ENCODE data around the gene PLXDC1. TPM values are rescaled to one million over a fixed set of nuclear protein-coding genes. Genes with fewer than 3 reads are reported as not detected.

Gene PLXDC1
- total RNA-seq, 6 donors from 2014 or later = 3.8 to 47.1 (median 10.5) TPM

DNA sequence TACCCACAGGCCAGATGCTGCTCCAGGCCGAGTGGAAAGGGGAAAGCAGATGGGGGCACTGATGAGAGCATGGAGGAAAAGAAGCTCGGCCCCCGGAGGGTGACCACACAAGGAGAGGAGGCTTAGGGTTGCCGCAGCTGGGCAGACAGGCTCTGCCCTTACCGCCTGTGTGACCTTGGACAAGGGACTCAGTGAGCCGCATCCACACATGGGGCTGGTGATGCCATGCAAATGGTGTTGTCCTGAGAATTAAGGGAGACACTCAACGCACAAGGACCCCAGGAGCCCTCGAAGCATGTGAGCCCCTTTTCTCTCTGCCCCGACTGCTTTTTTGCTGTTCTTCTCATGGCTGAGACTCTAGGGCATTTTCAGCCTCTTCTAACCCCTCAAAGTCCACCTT, 61.0 kb downstream of the PLXDC1 start:
- Histone ChIP-seq H3K27ac (no peak overlapping the region), H3K9me3 (no peaks in the 10 kb centered on the region), H3K4me3 (no peak overlapping the region), H3K4me1 (peaks cover 0 to 14% (median 6%) of the 10 kb centered on the region in 4 donors), H3K36me3 (no peaks in the 10 kb centered on the region), H3K27me3 (no peaks in the 10 kb centered on the region)
- no peak for DNase-seq
- TF ChIP-seq POLR2AphosphoS5 (IDR thresholded peaks at IDR 0.05) = no peak
- TF ChIP-seq EP300 (IDR thresholded peaks at IDR 0.05) = no peak
- TF ChIP-seq, protein P1, sequence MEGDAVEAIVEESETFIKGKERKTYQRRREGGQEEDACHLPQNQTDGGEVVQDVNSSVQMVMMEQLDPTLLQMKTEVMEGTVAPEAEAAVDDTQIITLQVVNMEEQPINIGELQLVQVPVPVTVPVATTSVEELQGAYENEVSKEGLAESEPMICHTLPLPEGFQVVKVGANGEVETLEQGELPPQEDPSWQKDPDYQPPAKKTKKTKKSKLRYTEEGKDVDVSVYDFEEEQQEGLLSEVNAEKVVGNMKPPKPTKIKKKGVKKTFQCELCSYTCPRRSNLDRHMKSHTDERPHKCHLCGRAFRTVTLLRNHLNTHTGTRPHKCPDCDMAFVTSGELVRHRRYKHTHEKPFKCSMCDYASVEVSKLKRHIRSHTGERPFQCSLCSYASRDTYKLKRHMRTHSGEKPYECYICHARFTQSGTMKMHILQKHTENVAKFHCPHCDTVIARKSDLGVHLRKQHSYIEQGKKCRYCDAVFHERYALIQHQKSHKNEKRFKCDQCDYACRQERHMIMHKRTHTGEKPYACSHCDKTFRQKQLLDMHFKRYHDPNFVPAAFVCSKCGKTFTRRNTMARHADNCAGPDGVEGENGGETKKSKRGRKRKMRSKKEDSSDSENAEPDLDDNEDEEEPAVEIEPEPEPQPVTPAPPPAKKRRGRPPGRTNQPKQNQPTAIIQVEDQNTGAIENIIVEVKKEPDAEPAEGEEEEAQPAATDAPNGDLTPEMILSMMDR (IDR thresholded peaks at IDR 0.05) = no peak
- no peak for TF ChIP-seq POLR2A (IDR thresholded peaks at IDR 0.05)
- WGBS, 2 donors = 91 to 94% methylated on average over 9 of the region's 9 CpGs
- ATAC-seq (ENCODE audit: low FRiP score in 2 of 2) = no peak

DNA sequence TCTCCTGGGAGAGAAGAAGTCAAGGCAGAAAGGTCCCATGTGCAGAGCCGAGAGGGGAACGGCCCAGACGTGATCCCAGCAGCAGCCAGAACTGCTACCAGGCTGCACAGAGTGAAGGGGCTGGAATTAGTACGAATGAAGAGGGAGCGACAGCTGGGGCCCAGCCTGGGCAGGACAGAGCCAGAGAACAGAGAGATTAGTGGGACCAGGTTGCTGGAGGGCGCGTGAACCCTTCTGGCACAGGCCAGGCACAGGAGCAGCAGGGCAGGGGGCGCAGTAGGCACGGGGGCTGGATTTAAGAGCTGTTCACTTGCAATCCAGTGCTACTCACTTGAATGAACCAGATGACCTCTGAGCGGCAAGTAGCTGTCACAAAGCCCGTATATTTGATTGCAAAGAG, 66.9 kb downstream of the PLXDC1 start:
- Histone ChIP-seq H3K4me1 (peaks cover 0 to 11% (median 8%) of the 10 kb centered on the region in 4 donors), H3K27me3 (no peaks in the 10 kb centered on the region), H3K27ac (no peak overlapping the region), H3K36me3 (no peaks in the 10 kb centered on the region), H3K9me3 (no peaks in the 10 kb centered on the region), H3K4me3 (no peak overlapping the region)
- DNase-seq (no peak), ATAC-seq (ENCODE audit: low FRiP score in 2 of 2) (no peak)
- WGBS, 2 donors = 75 to 87% methylated on average over 11 of the region's 11 CpGs
- TF ChIP-seq EP300 (IDR thresholded peaks at IDR 0.05) (no peak), POLR2AphosphoS5 (IDR thresholded peaks at IDR 0.05) (no peak), POLR2A (IDR thresholded peaks at IDR 0.05) (no peak)
- TF ChIP-seq, protein P1 (IDR thresholded peaks at IDR 0.05) = no peak

DNA sequence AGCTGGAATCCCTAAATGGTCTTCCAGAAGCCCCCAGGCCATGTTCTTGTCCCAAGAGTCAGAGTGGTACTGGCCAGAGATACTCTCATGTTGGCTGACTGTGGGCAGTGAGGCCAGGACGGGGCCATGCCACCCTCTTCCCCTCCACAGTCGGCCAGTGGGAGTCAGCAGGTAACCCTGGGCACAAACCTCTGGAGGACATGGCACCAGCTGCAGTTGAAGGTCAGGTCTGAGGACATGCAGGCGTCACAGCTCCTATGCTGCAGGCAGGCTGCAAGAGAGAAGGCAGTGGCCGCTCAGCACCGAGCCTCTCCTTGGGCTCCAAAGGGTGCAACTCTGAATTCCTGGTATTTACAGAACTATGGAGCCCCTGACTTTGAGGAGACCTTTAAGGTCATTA, 68.2 kb downstream of the PLXDC1 start:
- Histone ChIP-seq H3K4me1 (peaks cover 0 to 11% (median 8%) of the 10 kb centered on the region in 4 donors), H3K9me3 (no peaks in the 10 kb centered on the region), H3K36me3 (no peaks in the 10 kb centered on the region), H3K27ac (peak overlapping the region in 2 of 4 donors; percentile 30), H3K4me3 (no peak overlapping the region), H3K27me3 (no peaks in the 10 kb centered on the region)
- WGBS, 2 donors = 79 to 91% methylated on average over 5 of the region's 5 CpGs
- TF ChIP-seq EP300 (IDR thresholded peaks at IDR 0.05) (no peak), POLR2AphosphoS5 (IDR thresholded peaks at IDR 0.05) (no peak), POLR2A (IDR thresholded peaks at IDR 0.05) (no peak)
- TF ChIP-seq, protein P1 (IDR thresholded peaks at IDR 0.05) = no peak
- ATAC-seq (ENCODE audit: low FRiP score in 2 of 2) (no peak), DNase-seq (peak in 1 of 2 donors; percentile 58)

DNA sequence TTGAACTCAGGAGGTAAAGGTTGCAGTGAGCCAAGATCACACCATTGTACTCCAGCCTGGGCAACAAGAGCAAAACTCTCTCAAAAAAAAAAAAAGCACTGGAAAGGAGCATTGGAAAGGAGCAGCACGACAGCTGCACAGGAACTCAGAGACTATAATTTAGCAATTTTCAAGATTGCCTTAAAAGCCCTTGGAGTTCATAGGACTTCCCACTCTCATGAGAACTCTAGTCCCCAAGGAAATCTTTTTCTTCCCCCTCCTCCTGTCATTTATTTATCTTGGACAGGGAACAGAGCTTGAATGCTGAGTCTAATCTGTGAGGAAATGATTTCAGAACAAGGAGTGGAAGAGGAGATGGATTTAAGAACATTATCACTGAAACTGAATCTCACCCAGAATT, 69.0 kb downstream of the PLXDC1 start:
- Histone ChIP-seq H3K27ac (peak overlapping the region in 1 of 4 donors; percentile 36), H3K36me3 (no peaks in the 10 kb centered on the region), H3K27me3 (no peaks in the 10 kb centered on the region), H3K9me3 (no peaks in the 10 kb centered on the region), H3K4me3 (no peak overlapping the region), H3K4me1 (peaks cover 0 to 11% (median 8%) of the 10 kb centered on the region in 4 donors)
- ATAC-seq (ENCODE audit: low FRiP score in 2 of 2) (peak in 1 of 2 donors; percentile 23), DNase-seq (no peak)
- TF ChIP-seq EP300 (IDR thresholded peaks at IDR 0.05) (no peak), POLR2A (IDR thresholded peaks at IDR 0.05) (no peak)
- 19 to 38% methylated on average over 1 of the region's 1 CpG for WGBS, 2 donors

DNA sequence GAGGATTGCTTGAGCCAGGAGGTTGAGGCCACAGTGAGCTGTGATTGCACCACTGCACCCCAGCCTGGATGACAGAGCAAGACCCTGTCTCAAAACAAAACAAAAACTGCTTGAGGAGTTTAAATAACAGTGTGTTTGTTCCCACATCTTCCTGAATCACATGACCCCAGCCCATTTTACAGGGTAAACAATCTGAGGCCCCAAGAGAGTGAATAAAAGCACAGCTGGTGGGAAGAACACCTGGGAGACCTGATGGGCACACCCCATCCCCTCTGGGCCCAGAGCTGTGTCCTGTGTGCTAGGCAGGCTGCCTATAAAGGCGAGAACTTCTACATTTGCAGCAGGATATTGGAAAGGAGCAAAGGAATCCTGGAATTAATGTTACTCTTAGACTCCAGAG, 69.6 kb downstream of the PLXDC1 start:
- 77 to 88% methylated on average over 1 of the region's 1 CpG for WGBS, 2 donors
- TF ChIP-seq, protein P1 (IDR thresholded peaks at IDR 0.05) = no peak
- no peak for TF ChIP-seq POLR2AphosphoS5 (IDR thresholded peaks at IDR 0.05)
- no peak for TF ChIP-seq POLR2A (IDR thresholded peaks at IDR 0.05)
- TF ChIP-seq EP300 (IDR thresholded peaks at IDR 0.05) = no peak
- no peaks in the 10 kb centered on the region for H3K36me3 ChIP-seq
- peaks cover 0 to 11% (median 8%) of the 10 kb centered on the region in 4 donors for H3K4me1 ChIP-seq
- DNase-seq (no peak), ATAC-seq (ENCODE audit: low FRiP score in 2 of 2) (no peak)
- H3K4me3 ChIP-seq = no peak overlapping the region
- H3K9me3 ChIP-seq = no peaks in the 10 kb centered on the region
- H3K27ac ChIP-seq = peak overlapping the region in 2 of 4 donors; percentile 15 to 36
- H3K27me3 ChIP-seq = no peaks in the 10 kb centered on the region
